Stimulated activated CD4-positive, alpha-beta T cell treated with anti-CD3 and anti-CD28 coated beads, Interleukin-1b, Interleukin-23, amount 100 ng/mL, for 4 hours (primary cell): Measurements from ENCODE around the gene KRTAP23-1.

Experiments
- DNase-seq, 2 donors: peaks; one replicate each; pipeline ENCODE4 v3.0.0-alpha.2; 2020; ENCODE audit warnings: low read depth in 2 of 2

KRTAP23-1 gene

GRCh38 chr21:30348506-30348905 lies at the start of gene KRTAP23-1:
Gene KRTAP23-1, minus strand, starts transcription at chr21:30348606. Its CDS starts 0 bp downstream, at chr21:30348606.
- no peak for DNase-seq

- no peak for DNase-seq
Measured at GRCh38 chr21:30395731-30396130, 47.3 kb upstream of the KRTAP23-1 start, which contains the start of gene KRTAP13-1. Gene KRTAP13-1, plus strand, starts transcription at chr21:30396031. Its CDS starts 56 bp downstream, at chr21:30396087.

- DNase-seq = no peak
Measured at GRCh38 chr21:30391492-30392025, 43.2 kb upstream of the KRTAP23-1 start.

- no peak for DNase-seq
Measured at GRCh38 chr21:30382201-30382600, 33.8 kb upstream of the KRTAP23-1 start.

GRCh38 chr21:30372139-30372770 lies 23.8 kb upstream of the KRTAP23-1 start, which contains the start of gene KRTAP13-2:
Gene KRTAP13-2, minus strand, starts transcription at chr21:30372271. Its CDS starts 58 bp downstream, at chr21:30372213.
- DNase-seq = no peak

- no peak for DNase-seq
Measured at GRCh38 chr21:30355906-30356305, 7.5 kb upstream of the KRTAP23-1 start.

- no peak for DNase-seq
Measured at GRCh38 chr21:30354308-30355005, 6.1 kb upstream of the KRTAP23-1 start.

- no peak for DNase-seq
Measured at GRCh38 chr21:30351534-30351933, 3.1 kb upstream of the KRTAP23-1 start.

DNA sequence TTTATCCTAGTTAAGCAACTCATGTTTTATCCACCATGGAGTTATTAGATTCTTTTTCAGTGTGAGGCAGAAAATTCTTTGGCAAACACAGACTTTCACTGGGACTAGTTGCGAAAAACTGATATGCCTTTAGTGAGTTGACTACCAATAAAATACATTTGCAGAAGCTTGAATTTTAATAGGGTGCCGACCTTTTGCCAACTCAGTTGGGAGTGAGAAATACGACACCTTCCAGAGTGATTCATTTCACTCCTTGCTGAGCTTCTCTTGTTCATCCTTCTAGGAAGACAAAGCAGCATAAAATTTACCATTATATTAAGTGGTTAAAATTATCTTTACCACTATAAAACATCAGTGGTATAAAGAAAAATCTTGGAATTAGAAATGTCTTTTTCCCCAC lies 1.2 kb upstream of the KRTAP23-1 start:
- DNase-seq = no peak

GRCh38 chr21:30345014-30345413 lies 3.4 kb downstream of the KRTAP23-1 start:
- DNase-seq = no peak

- peak; percentile 2 to 10 for DNase-seq
Measured at GRCh38 chr21:30340714-30341573, 7.5 kb downstream of the KRTAP23-1 start.

- no peak for DNase-seq
Measured at GRCh38 chr21:30338717-30339116, 9.7 kb downstream of the KRTAP23-1 start.

GRCh38 chr21:30337772-30338171 lies 10.6 kb downstream of the KRTAP23-1 start:
- DNase-seq = no peak

DNA sequence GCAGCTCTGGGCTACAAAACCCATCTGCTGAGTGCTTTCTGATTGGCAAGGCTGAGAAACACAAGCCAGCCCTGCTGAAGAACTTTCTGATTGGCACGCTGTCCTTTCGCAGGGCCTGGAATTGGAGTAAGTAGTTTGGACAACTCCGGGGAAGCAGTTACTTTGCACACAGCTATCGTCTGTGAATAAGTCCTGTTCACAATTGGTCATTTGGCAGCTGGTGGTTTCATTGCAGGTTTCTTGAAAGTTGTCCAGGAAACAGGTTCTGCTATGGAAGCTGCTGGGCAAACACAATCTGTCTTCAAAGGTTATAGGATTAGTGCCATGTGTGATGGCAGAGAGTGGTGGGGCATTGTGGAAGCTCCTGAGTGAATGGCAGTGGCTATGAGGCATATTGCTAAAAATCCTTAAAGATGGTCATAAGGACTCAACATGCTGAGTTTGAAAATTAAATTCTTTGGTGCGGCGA lies 11.1 kb downstream of the KRTAP23-1 start, which contains the start of gene KRTAP27-1:
Gene KRTAP27-1, minus strand, starts transcription at position 419 of the 469 bp plus-strand sequence. Its CDS starts 26 bp downstream, at position 393.
- DNase-seq = no peak

GRCh38 chr21:30336596-30336995 lies 11.8 kb downstream of the KRTAP23-1 start:
- no peak for DNase-seq

DNA sequence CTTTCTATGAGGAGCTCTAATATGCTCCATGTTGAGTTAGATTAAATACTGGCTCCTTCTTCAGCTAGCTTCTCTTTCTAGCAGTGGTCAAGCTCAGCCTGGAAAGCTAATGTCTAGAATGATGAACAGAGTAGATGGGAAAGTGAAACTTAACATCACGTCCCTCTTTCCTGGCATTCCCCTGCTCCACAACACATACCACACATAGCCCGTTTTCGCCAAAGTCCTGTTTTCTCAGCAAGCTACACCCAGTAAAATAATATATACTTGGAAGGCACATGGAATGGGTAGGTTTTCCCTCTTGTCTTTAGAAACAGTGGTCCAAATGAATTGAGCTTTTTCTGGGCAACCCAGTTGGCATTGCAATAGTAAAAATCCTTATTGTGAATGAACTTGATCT lies 14.7 kb downstream of the KRTAP23-1 start:
- DNase-seq = no peak

DNA sequence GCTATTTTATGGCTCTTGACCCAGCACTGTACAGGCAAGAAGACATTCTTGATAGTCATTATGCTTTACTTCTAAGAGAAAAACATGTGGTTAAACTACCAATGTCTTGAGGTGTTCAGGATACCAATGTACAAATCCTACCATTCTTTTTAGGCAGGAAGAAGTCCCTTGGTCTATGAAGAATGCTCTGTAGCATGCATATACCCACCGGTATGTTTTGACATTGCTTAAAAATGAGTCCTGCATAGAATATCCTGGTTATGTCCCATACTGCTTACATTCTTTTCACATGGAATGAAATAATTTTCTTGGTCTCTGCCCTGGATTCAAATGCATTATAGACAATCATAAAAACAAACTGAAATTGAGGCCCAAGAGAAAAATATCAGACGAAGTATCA lies 15.7 kb downstream of the KRTAP23-1 start:
- no peak for DNase-seq

GRCh38 chr21:30329203-30329875 lies 19.1 kb downstream of the KRTAP23-1 start:
- DNase-seq = no peak

- DNase-seq = no peak
Measured at GRCh38 chr21:30326390-30326789, 22.0 kb downstream of the KRTAP23-1 start.

DNA sequence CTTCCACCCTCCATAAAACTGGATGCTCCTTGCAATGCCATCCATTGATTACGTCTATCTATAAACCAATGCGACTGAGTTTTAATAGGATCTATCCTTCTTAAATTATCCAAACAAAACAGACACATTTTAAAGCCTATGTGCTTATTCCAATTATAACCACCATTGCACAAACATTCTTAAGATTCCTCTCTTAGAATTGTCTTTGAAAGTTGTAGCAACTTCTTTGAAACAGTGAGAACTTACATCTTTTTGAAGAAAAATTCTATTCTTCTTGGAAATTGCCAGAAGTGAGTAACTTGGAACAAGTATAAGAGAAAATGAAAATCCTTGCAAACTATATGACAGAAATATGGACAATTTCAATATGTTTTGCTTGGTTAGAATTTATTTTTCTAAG lies 28.2 kb downstream of the KRTAP23-1 start, which contains the start of gene KRTAP26-1:
Gene KRTAP26-1, minus strand, starts transcription at position 101 of the 400 bp plus-strand sequence. CDS start 280 bp downstream, outside the sequence.
- DNase-seq = no peak

DNA sequence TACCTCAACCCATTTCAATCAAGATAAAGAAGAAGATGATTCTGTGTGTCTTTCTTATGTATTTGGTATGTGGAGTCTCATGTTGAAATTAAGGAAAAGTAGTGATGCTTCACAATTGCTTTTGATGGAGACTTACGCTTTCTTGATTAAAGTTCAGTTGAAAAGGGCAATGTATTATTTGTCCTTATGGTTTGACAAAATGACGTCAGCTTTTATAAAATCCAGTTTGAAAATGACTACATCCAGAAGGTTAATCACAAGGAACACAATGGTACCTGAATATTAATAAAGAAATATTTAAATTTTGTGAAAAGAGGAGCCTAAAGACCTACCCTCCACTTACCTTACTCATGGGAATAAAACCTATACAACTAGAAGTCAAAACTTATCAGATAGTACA lies 32.7 kb downstream of the KRTAP23-1 start:
- no peak for DNase-seq
